Endothelial cell (in vitro differentiated cells): ENCODE data around the gene FAM114A2. TPM values are rescaled to one million over a fixed set of nuclear protein-coding genes. Genes with fewer than 3 reads are reported as not detected.
A peak's percentile ranks its signal among the peaks of the same experiment; 100 is the strongest.

Source experiments
- DNase-seq: peaks from one replicate; pipeline ENCODE4 v3.0.0; 2021; ENCODE audit warnings: low spot score
- H3K27ac Mint-ChIP-seq: one replicate; pipeline ENCODE4 v1.8.0; 2021; ENCODE audit warnings: mixed read lengths, inconsistent platforms; ENCODE audit not compliant: unreplicated experiment
- H3K27me3 Mint-ChIP-seq: one replicate; pipeline ENCODE4 v1.8.0; 2021; ENCODE audit warnings: mild to moderate bottlenecking, moderate library complexity, mixed read lengths, inconsistent platforms; ENCODE audit not compliant: unreplicated experiment
- H3K36me3 Mint-ChIP-seq: one replicate; pipeline ENCODE4 v1.8.0; 2021; ENCODE audit warnings: mild to moderate bottlenecking, low read depth, mixed read lengths, inconsistent platforms; ENCODE audit not compliant: unreplicated experiment
- H3K4me1 Mint-ChIP-seq: one replicate; pipeline ENCODE4 v1.8.0; 2021; ENCODE audit warnings: mild to moderate bottlenecking, mixed read lengths, inconsistent platforms; ENCODE audit not compliant: unreplicated experiment
- H3K4me3 Mint-ChIP-seq: one replicate; pipeline ENCODE4 v1.8.0; 2021; ENCODE audit warnings: mild to moderate bottlenecking, mixed read lengths, inconsistent platforms; ENCODE audit not compliant: unreplicated experiment
- H3K9me3 Mint-ChIP-seq: one replicate; pipeline ENCODE4 v1.8.0; 2021; ENCODE audit warnings: mixed read lengths, inconsistent platforms; ENCODE audit not compliant: unreplicated experiment
- CTCF ChIP-seq: fragments of 200-600 bp; sonication (generic); IDR thresholded peaks from one replicate; pipeline ENCODE4 v1.5.0; 2021; ENCODE audit warnings: antibody characterized with exemption; ENCODE audit not compliant: unreplicated experiment
- total RNA-seq: library from RNA; stranded (reverse); fragmentation: NEBNext Ultra II Directional; extraction: Animal tissue kit (Norgen Biotek cat#: 25700); gene quantifications from one replicate; pipeline ENCODE4 v1.2.1, GENCODE V29; 2021; ENCODE audit not compliant: unreplicated experiment

FAM114A2 gene
- total RNA-seq, 1 donor from 2014 or later, result 28.4 TPM

- H3K27me3 Mint-ChIP-seq, result peaks cover 9% of the 10 kb centered on the region
- H3K36me3 Mint-ChIP-seq, result no peaks in the 10 kb centered on the region
- peak; percentile 60 for DNase-seq
- no peaks in the 10 kb centered on the region for H3K9me3 Mint-ChIP-seq
- H3K4me1 Mint-ChIP-seq, result peaks cover 27% of the 10 kb centered on the region
- no peak overlapping the region for H3K4me3 Mint-ChIP-seq
- peak; percentile 82 for TF ChIP-seq CTCF
- H3K27ac Mint-ChIP-seq, result no peak overlapping the region
These were observed 64.4 kb downstream of the FAM114A2 start for GRCh38 chr5:153974131-153974812.

GRCh38 chr5:153972240-153972639 is 66.5 kb downstream of the FAM114A2 start:
- Mint-ChIP-seq H3K4me3 (no peak overlapping the region), H3K27ac (no peak overlapping the region), H3K36me3 (no peaks in the 10 kb centered on the region), H3K4me1 (peaks cover 31% of the 10 kb centered on the region), H3K27me3 (peaks cover 12% of the 10 kb centered on the region), H3K9me3 (no peaks in the 10 kb centered on the region)
- no peak for TF ChIP-seq CTCF
- no peak for DNase-seq

GRCh38 chr5:153970496-153970895 is 68.2 kb downstream of the FAM114A2 start:
- Mint-ChIP-seq H3K4me1 (peaks cover 19% of the 10 kb centered on the region), H3K27ac (no peak overlapping the region), H3K27me3 (peaks cover 10% of the 10 kb centered on the region), H3K9me3 (no peaks in the 10 kb centered on the region), H3K4me3 (no peak overlapping the region), H3K36me3 (no peaks in the 10 kb centered on the region)
- no peak for DNase-seq
- no peak for TF ChIP-seq CTCF

GRCh38 chr5:153969563-153969895 is 69.2 kb downstream of the FAM114A2 start:
- DNase-seq, result no peak
- Mint-ChIP-seq H3K27me3 (peaks cover 10% of the 10 kb centered on the region), H3K27ac (no peak overlapping the region), H3K4me1 (peaks cover 20% of the 10 kb centered on the region), H3K9me3 (no peaks in the 10 kb centered on the region), H3K4me3 (no peak overlapping the region), H3K36me3 (no peaks in the 10 kb centered on the region)
- TF ChIP-seq CTCF, result no peak

- H3K36me3 Mint-ChIP-seq, result no peaks in the 10 kb centered on the region
- H3K27ac Mint-ChIP-seq, result no peak overlapping the region
- no peak for DNase-seq
- H3K4me3 Mint-ChIP-seq, result no peak overlapping the region
- H3K9me3 Mint-ChIP-seq, result no peaks in the 10 kb centered on the region
- no peak for TF ChIP-seq CTCF
- peaks cover 10% of the 10 kb centered on the region for H3K27me3 Mint-ChIP-seq
- H3K4me1 Mint-ChIP-seq, result peaks cover 17% of the 10 kb centered on the region
These were observed 69.7 kb downstream of the FAM114A2 start for GRCh38 chr5:153968761-153969562.
